ENCODE results near the gene EIF6. TPM values are rescaled to one million over a fixed set of nuclear protein-coding genes. Genes with fewer than 3 reads are reported as not detected.
A peak's percentile ranks its signal among the peaks of the same experiment; 100 is the strongest.

EIF6 gene
- total and polyA plus RNA-seq, 9 of the 15 experiments (the other 6 are each of a cell fraction or from before 2014, with no cell fraction given), result 165 to 832 (median 229) TPM

GRCh38 chr20:35311409-35311808 lies 26.8 kb upstream of the EIF6 start (continued):
- TF ChIP-seq DDX20 (tag; IDR thresholded peaks at IDR 0.05; ENCODE audit: low read depth), result no peak
- TF ChIP-seq USF2 (CRISPR knock-in tag; IDR thresholded peaks at IDR 0.05), result peak; percentile 84
- no peak for TF ChIP-seq ZNF134 (CRISPR knock-in tag; conservative IDR thresholded peaks at IDR 0.05)
- peak; percentile 83 for TF ChIP-seq FOSL1 (tag; conservative IDR thresholded peaks at IDR 0.05)
- TF ChIP-seq EP300 (IDR thresholded peaks at IDR 0.05; ENCODE audit: low read length), result 0 out of 2 replicates have a peak, but pooled peaks have one; percentile 19
- peak; percentile 33; the same call in 1 of the 2 replicates for TF ChIP-seq DPF2 (IDR thresholded peaks at IDR 0.05)
- TF ChIP-seq HLTF (IDR thresholded peaks at IDR 0.05), result no peak
- TF ChIP-seq BHLHE40 (IDR thresholded peaks at IDR 0.05; ENCODE audit: low read length), result peak; percentile 96
- TF ChIP-seq PYGO2 (tag; IDR thresholded peaks at IDR 0.05), result no peak
- TF ChIP-seq MTA2 (IDR thresholded peaks at IDR 0.05; ENCODE audit: low read depth), result no peak
- TF ChIP-seq TBP (optimal IDR thresholded peaks at IDR 0.05; ENCODE audit: low read depth, low read length), result no peak
- no peak for TF ChIP-seq ARNT (IDR thresholded peaks at IDR 0.05)
- no peak for TF ChIP-seq FOXJ3 (CRISPR knock-in tag; IDR thresholded peaks at IDR 0.05)
- no peak for TF ChIP-seq ZBTB33 (CRISPR knock-in tag; IDR thresholded peaks at IDR 0.05)
- no peak for TF ChIP-seq KAT2B (IDR thresholded peaks at IDR 0.05; ENCODE audit: low read depth, low read length)
- TF ChIP-seq HDGF (IDR thresholded peaks at IDR 0.05), result no peak
- TF ChIP-seq FOXK2 (conservative IDR thresholded peaks at IDR 0.05 in 1 of 2, IDR thresholded peaks at IDR 0.05 in 1 of 2; ENCODE audit: low read depth in 2 of 2), result no peak
- no peak for TF ChIP-seq KDM5B (IDR thresholded peaks at IDR 0.05; ENCODE audit: insufficient replicate concordance, low read depth, low read length)
- no peak for TF ChIP-seq HBP1 (CRISPR knock-in tag; IDR thresholded peaks at IDR 0.05)
- TF ChIP-seq BACH1 (tag; IDR thresholded peaks at IDR 0.05), result no peak
- no peak for TF ChIP-seq ZNF449 (CRISPR knock-in tag; IDR thresholded peaks at IDR 0.05)
- TF ChIP-seq CCNT2 (IDR thresholded peaks at IDR 0.05; ENCODE audit: borderline replicate concordance, extremely low read depth, insufficient read length, low read depth, low read length), result no peak
- TF ChIP-seq TOE1 (IDR thresholded peaks at IDR 0.05; ENCODE audit: borderline replicate concordance), result no peak
- no peak for TF ChIP-seq TOE1 (CRISPR knock-in tag; IDR thresholded peaks at IDR 0.05; ENCODE audit: borderline replicate concordance, low read depth)
- no peak for TF ChIP-seq SNRNP70 (optimal IDR thresholded peaks at IDR 0.05; ENCODE audit: low read depth, low read length)
- no peak for TF ChIP-seq RBM14 (IDR thresholded peaks at IDR 0.05; ENCODE audit: borderline replicate concordance, insufficient read depth, low read depth, low read length)

Measured in K562 (cell line).